HG03442 (cell line): ENCODE results near the gene ARPC3.
"Not testable (repeated sequence)": the region's sequence is repeated elsewhere in the genome, so short reads cannot be mapped to it uniquely, and the experiment has no call there.

Experiments
- ATAC-seq: cut with Tn5 transposase; IDR thresholded peaks from one replicate; pipeline ENCODE4 v1.9.1; 2021; ENCODE audit warnings: mild to moderate bottlenecking, moderate library complexity; ENCODE audit not compliant: unreplicated experiment

ARPC3 gene

GRCh38 chr12:110420644-110421043 is 29.5 kb downstream of the ARPC3 start:
- not testable (repeated sequence) for ATAC-seq

- not testable (repeated sequence) for ATAC-seq
These were observed 33.0 kb downstream of the ARPC3 start for GRCh38 chr12:110417113-110417512.

DNA sequence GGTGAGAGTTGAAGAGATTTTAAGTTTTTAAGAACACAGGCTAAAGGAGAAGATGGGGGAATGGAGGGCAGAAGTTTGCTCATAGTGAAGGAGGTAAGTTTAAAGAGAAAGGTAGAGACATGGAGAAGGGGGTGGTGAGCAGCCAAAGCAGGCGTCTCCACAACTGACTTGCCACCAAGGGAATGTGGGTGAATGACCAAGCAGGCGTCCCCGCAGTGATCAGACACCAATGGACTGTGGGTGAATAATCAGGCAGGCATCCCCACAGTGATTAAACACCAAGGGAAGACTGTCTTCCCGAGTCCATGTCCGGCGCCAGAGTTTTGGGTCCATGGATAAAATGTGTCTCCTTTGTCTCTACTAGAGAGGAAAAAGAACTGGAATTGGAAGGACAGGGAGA is 40.1 kb downstream of the ARPC3 start:
- not testable (repeated sequence) for ATAC-seq

DNA sequence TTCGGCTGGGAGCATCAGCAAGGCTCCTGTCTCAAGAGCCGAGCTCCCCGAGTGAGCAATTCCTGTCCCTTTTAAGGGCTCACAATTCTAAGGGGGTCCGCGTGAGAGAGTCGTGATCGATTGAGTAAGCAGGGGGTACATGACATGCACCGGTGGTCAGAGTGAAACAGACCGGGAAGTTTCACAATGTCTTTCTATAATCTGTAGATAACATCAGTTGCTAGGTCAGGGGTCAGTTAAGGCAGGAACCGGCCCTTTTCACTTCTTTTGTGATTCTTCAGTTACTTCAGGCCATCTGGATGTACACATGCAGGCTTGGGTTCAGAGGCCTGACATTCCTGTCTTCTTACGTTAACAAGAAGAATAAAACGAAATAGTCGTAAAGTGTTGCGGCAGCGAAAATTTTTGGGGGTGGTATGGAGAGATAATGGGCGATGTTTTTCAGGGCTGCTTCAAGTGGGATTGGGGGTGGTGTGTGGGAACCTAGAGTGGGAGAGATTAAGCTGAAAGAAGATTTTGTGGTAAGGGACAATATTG is 44.9 kb downstream of the ARPC3 start:
- ATAC-seq = not testable (repeated sequence)

- ATAC-seq = no peak
These were observed 46.0 kb downstream of the ARPC3 start for GRCh38 chr12:110403976-110404682.

- ATAC-seq = peak; percentile 62
These were observed 46.8 kb downstream of the ARPC3 start, which contains the start of gene ANAPC7 for GRCh38 chr12:110403146-110403975. ANAPC7 (minus strand) TSS chr12:110403708; CDS start chr12:110403627, 81 bp downstream.
